AG09319 (cell line): ENCODE measurements around the gene IRAK2.
A peak's percentile ranks its signal among the peaks of the same experiment; 100 is the strongest.
"Not testable (repeated sequence)": the region's sequence is repeated elsewhere in the genome, so short reads cannot be mapped to it uniquely, and the experiment has no call there.

ENCODE experiments used
- DNase-seq: peaks from one replicate; pipeline ENCODE4 v3.0.0-alpha.2; 2010; ENCODE audit warnings: low read depth; ENCODE audit errors: extremely low read depth
- TF ChIP-seq, protein P1 (sequence below): IDR thresholded peaks from 2 replicates; pipeline ENCODE4 v1.5.1; 2011; ENCODE audit warnings: low read depth, mild to moderate bottlenecking, inconsistent platforms, low read length, moderate library complexity

The IRAK2 gene

DNA sequence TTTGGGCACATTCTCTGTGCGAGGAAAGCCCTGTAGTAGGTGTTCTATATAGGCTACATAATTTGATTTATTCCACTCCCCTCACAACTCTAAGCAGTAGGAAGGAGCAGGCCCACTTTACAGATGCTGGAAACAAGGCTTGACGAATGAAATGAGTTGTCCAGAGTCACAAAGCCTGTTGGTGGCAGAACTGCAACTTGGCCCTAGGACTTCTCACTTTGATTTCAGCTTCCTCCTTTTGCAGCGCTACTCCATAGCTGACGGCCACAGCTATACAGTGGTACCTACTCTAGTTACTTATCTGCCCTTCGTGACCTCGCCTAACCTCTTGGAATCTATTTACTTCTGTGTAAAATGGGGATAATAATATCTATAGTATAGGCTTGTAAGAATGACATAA lies 2.5 kb upstream of the IRAK2 start:
- no peak for DNase-seq
- TF ChIP-seq, protein P1, sequence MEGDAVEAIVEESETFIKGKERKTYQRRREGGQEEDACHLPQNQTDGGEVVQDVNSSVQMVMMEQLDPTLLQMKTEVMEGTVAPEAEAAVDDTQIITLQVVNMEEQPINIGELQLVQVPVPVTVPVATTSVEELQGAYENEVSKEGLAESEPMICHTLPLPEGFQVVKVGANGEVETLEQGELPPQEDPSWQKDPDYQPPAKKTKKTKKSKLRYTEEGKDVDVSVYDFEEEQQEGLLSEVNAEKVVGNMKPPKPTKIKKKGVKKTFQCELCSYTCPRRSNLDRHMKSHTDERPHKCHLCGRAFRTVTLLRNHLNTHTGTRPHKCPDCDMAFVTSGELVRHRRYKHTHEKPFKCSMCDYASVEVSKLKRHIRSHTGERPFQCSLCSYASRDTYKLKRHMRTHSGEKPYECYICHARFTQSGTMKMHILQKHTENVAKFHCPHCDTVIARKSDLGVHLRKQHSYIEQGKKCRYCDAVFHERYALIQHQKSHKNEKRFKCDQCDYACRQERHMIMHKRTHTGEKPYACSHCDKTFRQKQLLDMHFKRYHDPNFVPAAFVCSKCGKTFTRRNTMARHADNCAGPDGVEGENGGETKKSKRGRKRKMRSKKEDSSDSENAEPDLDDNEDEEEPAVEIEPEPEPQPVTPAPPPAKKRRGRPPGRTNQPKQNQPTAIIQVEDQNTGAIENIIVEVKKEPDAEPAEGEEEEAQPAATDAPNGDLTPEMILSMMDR = no peak

GRCh38 chr3:10164201-10164545 lies 546 bp upstream of the IRAK2 start:
- not testable (repeated sequence) for DNase-seq

DNA sequence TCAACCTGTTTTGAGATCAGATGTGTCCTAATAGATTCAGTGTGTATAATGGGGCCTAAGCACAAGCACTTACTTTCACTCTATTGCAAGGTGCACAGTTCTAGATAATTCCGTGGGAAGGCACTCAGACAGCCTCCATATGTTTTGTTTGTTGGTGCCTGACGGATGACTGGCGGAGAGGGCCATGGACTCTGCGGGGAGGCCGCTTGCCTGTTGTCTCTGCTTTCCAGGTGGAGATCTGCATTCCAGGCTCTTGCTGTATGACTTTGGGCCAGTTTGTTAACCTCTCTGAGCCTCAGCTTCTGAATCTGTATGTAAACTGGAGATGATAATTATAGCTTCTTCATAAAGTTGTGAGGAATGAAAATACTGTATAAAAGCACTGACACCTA lies 1.5 kb downstream of the IRAK2 start:
- TF ChIP-seq, protein P1 = no peak
- DNase-seq = no peak

- no peak for DNase-seq
- TF ChIP-seq, protein P1 = no peak; the same call in 1 of the 2 replicates
Observed at GRCh38 chr3:10169000-10169496, 4.3 kb downstream of the IRAK2 start.

GRCh38 chr3:10170915-10171478 lies 6.3 kb downstream of the IRAK2 start:
- DNase-seq = no peak

DNA sequence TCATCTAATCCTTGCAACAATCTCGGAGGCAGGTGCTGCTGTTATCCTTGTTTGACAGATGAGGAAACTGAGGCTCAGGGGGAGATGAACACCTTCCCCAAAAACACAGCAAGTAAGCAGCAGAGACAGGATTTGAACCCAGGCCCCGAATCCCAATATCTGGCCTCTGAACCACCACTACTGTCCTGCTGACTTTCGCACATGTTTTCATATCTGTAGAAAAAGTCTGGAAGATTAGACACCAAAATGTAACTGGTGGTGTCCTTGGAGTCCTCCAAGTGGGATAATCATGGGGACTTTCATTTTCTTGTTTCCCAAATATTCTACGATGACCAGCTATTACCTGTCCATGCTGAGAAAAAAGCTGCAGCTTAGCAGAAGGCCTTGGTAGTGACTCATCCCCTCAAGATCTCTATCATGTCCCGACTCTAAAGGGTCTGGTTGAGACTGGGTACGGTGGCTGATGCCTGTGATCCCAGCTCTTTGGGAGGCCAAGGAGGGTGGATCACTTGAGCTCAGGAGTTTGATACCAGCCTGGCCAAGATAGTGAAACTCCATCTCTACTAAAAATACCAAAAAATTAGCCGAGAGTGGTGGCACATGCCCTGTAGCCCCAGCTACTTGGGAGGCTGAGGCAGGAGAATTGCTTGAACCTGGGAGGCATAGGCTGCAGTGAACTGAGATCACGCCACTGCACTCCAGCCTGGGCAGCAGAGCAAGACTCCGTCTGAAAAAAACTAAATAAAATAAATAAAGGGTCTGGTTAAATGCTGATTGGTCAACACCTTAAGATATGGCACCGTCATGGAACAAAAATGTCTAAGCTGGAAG lies 8.6 kb downstream of the IRAK2 start:
- TF ChIP-seq, protein P1 = no peak
- no peak for DNase-seq

More at GRCh38 chr3:10170915-10171478, 6.3 kb downstream of the IRAK2 start:
- TF ChIP-seq, protein P1 = no peak

GRCh38 chr3:10173926-10174435 lies 9.3 kb downstream of the IRAK2 start:
- DNase-seq = peak; percentile 73
- TF ChIP-seq, protein P1 = no peak

DNA sequence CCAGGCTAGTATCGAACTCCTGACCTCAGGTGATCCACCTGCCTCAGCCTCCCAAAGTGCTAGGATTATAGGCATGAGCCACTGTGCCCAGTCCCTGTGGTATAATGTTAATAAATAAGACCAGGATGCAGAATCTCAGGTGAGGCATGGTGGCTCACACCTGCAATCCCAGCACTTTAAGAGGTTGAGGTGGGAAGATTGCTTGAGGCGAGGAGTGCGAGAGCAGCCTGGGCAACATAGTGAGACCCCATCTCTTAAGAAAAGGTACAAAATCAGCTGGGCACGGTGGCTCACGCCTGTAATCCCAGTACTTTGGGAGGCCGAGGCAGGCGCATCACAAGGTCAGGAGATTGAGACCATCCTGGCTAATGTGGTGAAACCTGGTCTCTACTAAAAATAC lies 10.6 kb downstream of the IRAK2 start:
- DNase-seq = not testable (repeated sequence)

- DNase-seq = not testable (repeated sequence)
Observed at GRCh38 chr3:10176150-10176549, 11.4 kb downstream of the IRAK2 start.
